Tibial artery (tissue), 4 donors: ENCODE results near the gene TMEM8B.
"Not testable (repeated sequence)": the region's sequence is repeated elsewhere in the genome, so short reads cannot be mapped to it uniquely, and the experiment has no call there.

Experiments
- DNase-seq, 2 donors: peaks; one replicate each; pipeline ENCODE4 v3.0.0-alpha.2; 2019
- H3K27ac ChIP-seq, 2 donors: fragments of 200-600 bp; sonication (generic) in 1 of 2; 1 replicate in 1 of 2; 2 replicates in 1 of 2; pipeline ENCODE4 v1.5.1; 2018 to 2019; ENCODE audit warnings: mild to moderate bottlenecking in 1 of 2
- H3K27me3 ChIP-seq, 2 donors: fragments of 200-600 bp; sonication (generic) in 1 of 2; one replicate each; pipeline versions ENCODE4 v1.5.1 to v1.6.0; 2016 to 2019
- H3K36me3 ChIP-seq, 3 donors: fragments of 200-600 bp; sonication (generic) in 2 of 3; one replicate each; pipeline ENCODE4 v1.5.1; 2016 to 2019; ENCODE audit warnings: mild to moderate bottlenecking in 2 of 3
- H3K4me1 ChIP-seq, 4 donors: fragments of 200-600 bp; sonication (generic) in 2 of 4; 1 replicate in 3 of 4; 2 replicates in 1 of 4; pipeline ENCODE4 v1.5.1; 2016 to 2019
- H3K4me3 ChIP-seq, 2 donors: fragments of 200-600 bp; sonication (generic) in 1 of 2; 1 replicate in 1 of 2; 2 replicates in 1 of 2; pipeline ENCODE4 v1.5.1; 2018 to 2019; ENCODE audit warnings: mild to moderate bottlenecking in 2 of 2
- H3K9me3 ChIP-seq, 3 donors: fragments of 200-600 bp; sonication (generic) in 1 of 3; one replicate each; pipeline ENCODE4 v1.5.1; 2016 to 2019
- intact Hi-C: fragments of 100-400 bp; cut with DNase I; formaldehyde crosslinking; loops from one replicate; pipeline ENCODE4 v1.15.0; 2023; ENCODE audit warnings: low total_unique reads
- TF ChIP-seq, protein P1 (sequence below), 2 experiments: fragments of 200-600 bp in 1 of 2; fragments of 450-650 bp in 1 of 2; IDR thresholded peaks; one replicate each; pipeline ENCODE4 v1.5.1; 2017 to 2019; ENCODE audit warnings: antibody characterized with exemption in 2 of 2, mild to moderate bottlenecking in 1 of 2, moderate library complexity in 1 of 2

The TMEM8B gene

DNA sequence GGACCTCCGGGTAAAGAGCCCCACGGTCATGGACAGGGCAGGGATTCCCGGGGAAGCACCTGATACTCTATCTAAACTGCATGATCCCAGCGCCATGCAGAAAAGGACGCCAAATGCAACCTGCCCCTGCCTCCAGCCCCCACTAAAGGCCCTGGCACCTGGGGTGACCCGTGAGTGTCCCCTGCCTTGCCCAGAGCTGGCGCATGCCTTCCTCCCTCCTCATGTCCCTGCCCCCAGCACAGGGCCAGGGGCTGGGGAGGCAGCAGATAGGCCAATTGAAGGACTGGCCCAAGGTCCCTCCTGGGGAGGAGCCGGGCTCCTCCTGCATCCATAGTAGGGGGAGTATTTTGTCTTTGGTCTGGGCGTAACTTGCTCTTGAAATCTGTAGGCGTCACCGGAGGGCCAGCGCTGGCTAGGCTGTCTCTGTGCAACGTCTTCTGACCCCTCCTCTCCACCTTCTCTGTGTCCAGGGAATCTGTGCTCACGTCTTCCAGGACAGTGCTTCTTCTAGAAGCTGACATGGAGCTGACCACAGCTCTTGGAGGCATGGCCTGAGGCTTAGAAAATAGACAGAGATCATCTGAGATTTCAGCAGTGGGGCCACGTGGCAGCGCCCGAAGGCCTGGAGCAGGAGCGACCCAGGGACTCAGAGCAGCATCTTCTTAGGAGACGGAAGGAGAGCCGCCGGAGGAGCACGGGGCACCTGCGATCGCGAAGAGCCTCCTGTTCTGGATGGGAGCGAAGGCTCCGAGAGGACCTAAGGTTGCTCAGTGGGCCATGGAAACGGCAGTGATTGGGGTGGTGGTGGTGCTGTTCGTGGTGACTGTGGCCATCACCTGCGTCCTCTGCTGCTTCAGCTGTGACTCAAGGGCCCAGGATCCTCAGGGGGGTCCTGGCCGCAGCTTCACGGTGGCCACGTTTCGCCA, 80.9 kb downstream of the TMEM8B start:
- Histone ChIP-seq H3K27me3 (no peaks in the 10 kb centered on the region), H3K27ac (peak overlapping the region; percentile 88 to 98), H3K9me3 (no peaks in the 10 kb centered on the region), H3K36me3 (no peaks in the 10 kb centered on the region), H3K4me1 (peaks cover 11 to 92% (median 79%) of the 10 kb centered on the region in 4 donors), H3K4me3 (peak overlapping the region in 1 of 2 donors; percentile 6)
- TF ChIP-seq, protein P1, sequence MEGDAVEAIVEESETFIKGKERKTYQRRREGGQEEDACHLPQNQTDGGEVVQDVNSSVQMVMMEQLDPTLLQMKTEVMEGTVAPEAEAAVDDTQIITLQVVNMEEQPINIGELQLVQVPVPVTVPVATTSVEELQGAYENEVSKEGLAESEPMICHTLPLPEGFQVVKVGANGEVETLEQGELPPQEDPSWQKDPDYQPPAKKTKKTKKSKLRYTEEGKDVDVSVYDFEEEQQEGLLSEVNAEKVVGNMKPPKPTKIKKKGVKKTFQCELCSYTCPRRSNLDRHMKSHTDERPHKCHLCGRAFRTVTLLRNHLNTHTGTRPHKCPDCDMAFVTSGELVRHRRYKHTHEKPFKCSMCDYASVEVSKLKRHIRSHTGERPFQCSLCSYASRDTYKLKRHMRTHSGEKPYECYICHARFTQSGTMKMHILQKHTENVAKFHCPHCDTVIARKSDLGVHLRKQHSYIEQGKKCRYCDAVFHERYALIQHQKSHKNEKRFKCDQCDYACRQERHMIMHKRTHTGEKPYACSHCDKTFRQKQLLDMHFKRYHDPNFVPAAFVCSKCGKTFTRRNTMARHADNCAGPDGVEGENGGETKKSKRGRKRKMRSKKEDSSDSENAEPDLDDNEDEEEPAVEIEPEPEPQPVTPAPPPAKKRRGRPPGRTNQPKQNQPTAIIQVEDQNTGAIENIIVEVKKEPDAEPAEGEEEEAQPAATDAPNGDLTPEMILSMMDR (IDR thresholded peaks at IDR 0.05): no peak
- intact Hi-C loops: no loop called here
- DNase-seq: no peak

DNA sequence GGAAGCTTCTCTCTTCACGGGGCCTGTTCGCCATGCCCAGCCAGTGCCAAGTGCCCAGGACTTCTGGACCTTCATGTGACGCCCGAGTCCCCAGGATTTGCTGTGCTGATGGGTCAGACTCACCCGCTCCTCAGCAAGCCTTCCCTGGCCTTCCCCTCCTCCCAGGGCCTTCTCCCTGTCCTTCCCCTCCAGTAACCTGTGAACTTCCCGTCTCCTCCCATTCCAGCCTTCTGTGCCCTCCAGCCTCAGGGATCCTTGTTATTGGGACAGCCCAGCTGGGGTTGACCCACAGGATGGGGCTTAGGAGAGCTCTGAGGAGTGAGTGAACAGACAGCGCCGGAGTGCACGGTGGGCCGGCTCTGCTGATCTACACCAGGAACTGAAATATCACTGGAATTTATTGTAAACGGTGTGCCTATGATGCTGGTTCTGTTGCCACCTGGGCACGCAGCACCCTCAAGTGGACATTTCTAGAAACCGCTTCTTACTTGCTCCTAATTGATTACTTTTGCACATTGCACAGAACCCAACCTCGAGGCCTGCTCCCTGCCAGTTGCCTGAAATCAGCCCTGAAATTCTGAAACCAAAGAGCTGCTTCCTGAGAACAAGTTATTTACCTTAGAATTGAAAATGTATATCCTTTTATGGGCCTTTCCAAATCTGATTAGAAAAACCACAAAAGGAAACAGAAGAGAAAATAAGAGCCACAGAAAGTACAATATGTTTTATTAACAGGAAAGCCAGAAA, 81.8 kb downstream of the TMEM8B start:
- no peaks in the 10 kb centered on the region for H3K27me3 ChIP-seq
- H3K4me3 ChIP-seq: peak overlapping the region in 1 of 2 donors; percentile 6
- no peaks in the 10 kb centered on the region for H3K9me3 ChIP-seq
- DNase-seq: no peak
- TF ChIP-seq, protein P1 (IDR thresholded peaks at IDR 0.05): no peak
- intact Hi-C loops: no loop called here
- H3K27ac ChIP-seq: peak overlapping the region; percentile 88 to 98
- H3K4me1 ChIP-seq: peaks cover 11 to 92% (median 75%) of the 10 kb centered on the region in 4 donors
- H3K36me3 ChIP-seq: no peaks in the 10 kb centered on the region

DNA sequence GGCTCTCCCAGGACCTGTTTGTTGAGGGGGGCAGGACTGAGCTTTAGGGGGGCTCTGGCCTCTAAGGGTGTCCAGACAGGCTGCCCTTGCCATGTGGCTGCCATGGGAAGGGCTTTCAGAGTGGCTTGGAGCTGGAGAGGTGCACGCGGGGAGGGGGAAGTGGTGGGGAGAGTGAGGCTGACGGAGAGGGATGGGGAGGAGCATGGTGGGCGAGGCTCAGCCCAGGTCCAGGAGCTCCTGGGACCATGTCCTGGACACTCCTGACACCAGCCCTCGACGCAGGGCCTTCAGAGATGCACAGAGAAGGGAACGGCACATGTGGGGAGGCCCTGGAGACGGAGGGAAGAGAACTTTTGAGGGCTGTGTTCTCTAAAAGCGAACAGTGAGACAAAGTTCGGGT, 82.7 kb downstream of the TMEM8B start:
- TF ChIP-seq, protein P1 (IDR thresholded peaks at IDR 0.05): no peak

DNA sequence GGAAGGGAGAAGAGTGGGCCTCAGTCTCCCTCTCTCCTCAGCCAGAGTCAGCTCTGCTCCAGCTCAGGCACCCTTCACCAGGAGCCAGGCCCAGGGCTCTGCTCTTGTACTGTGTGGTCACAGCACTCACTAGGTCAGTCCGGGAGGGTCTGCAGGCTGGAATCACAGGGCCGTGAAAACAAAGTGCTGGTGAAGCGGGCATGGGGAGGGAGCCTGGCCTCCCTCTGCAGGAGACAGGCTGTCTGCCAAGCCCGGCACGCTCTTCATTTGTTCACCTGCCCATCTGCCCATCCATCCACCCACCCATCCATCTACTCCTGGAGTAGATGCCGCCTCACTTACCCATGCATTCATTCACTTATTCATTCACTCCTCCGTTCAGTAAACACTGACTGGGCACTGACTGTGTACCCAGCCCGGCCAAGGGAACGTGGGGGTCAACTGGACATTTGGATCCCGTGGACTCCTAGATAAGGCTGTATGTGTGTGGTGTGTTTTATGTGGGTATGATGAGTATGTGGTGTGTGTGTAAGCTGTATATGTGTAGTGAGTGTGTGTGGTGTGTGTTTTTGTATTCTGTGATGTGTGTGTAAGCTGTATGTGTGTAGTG, 83.9 kb downstream of the TMEM8B start:
- Histone ChIP-seq H3K9me3 (no peaks in the 10 kb centered on the region), H3K36me3 (no peaks in the 10 kb centered on the region), H3K27ac (peak overlapping the region; percentile 88 to 98), H3K4me1 (peaks cover 7 to 84% (median 66%) of the 10 kb centered on the region in 4 donors), H3K4me3 (peak overlapping the region in 1 of 2 donors; percentile 6), H3K27me3 (no peaks in the 10 kb centered on the region)
- intact Hi-C loops: no loop called here
- TF ChIP-seq, protein P1 (IDR thresholded peaks at IDR 0.05): no peak
- no peak for DNase-seq

More for the DNA sequence above, 82.7 kb downstream of the TMEM8B start:
- intact Hi-C loops: no loop called here
- Histone ChIP-seq H3K36me3 (no peaks in the 10 kb centered on the region), H3K9me3 (no peaks in the 10 kb centered on the region), H3K4me3 (peak overlapping the region in 1 of 2 donors; percentile 6), H3K27ac (peak overlapping the region; percentile 88 to 98), H3K4me1 (peaks cover 11 to 88% (median 71%) of the 10 kb centered on the region in 4 donors), H3K27me3 (no peaks in the 10 kb centered on the region)
- DNase-seq: no peak

DNA sequence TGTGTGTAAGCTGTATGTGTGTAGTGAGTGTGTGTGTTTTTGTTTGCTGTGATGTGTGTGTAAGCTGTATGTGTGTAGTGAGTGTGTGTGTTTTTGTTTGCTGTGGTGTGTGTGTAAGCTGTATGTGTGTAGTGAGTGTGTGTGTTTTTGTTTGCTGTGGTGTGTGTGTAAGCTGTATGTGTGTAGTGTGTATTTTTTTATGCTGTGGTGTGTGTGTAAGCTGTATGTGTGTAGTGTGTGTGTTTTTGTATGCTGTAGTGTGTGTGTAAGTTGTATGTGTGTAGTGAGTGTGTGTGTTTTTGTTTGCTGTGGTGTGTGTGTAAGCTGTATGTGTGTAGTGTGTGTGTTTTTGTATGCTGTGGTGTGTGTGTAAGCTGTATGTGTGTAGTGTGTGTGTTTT, 84.4 kb downstream of the TMEM8B start:
- H3K9me3 ChIP-seq, H3K4me3 ChIP-seq, H3K27me3 ChIP-seq, DNase-seq, intact Hi-C loops, H3K36me3 ChIP-seq: not testable (repeated sequence)
- Histone ChIP-seq H3K4me1 (peaks cover 7 to 82% (median 63%) of the 10 kb centered on the region in 4 donors), H3K27ac (peak overlapping the region; percentile 88 to 98)
